ENCODE results near the gene SHD.
"Not testable (repeated sequence)": the region's sequence is repeated elsewhere in the genome, so short reads cannot be mapped to it uniquely, and the experiment has no call there.

Gene SHD

DNA sequence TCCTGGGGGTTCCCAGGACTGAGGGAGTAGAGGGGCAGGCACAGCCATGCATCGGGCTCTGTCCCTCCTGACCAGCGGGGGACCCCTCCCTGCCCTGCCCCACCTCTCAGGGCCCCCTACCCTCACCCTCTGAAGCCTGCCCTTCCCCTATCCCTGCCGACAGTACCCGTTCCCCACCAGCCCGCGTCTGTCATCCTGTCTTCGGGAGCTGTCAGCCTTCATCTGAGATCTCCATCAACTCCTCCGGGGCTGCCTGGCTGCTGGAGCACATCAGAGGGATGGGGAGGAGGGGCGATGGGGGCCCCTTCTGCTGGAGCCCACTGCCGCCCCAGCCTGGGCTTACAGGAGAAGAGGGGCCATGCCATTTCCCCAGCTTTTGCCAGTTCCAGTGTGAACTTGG lies 6.2 kb upstream of the SHD start:
- H3K79me2 ChIP-seq (ENCODE audit: insufficient read depth, low read depth): no peaks in the 10 kb centered on the region
- no peaks in the 10 kb centered on the region for H4K20me1 ChIP-seq (ENCODE audit: insufficient read depth)
- TF ChIP-seq, protein P1, sequence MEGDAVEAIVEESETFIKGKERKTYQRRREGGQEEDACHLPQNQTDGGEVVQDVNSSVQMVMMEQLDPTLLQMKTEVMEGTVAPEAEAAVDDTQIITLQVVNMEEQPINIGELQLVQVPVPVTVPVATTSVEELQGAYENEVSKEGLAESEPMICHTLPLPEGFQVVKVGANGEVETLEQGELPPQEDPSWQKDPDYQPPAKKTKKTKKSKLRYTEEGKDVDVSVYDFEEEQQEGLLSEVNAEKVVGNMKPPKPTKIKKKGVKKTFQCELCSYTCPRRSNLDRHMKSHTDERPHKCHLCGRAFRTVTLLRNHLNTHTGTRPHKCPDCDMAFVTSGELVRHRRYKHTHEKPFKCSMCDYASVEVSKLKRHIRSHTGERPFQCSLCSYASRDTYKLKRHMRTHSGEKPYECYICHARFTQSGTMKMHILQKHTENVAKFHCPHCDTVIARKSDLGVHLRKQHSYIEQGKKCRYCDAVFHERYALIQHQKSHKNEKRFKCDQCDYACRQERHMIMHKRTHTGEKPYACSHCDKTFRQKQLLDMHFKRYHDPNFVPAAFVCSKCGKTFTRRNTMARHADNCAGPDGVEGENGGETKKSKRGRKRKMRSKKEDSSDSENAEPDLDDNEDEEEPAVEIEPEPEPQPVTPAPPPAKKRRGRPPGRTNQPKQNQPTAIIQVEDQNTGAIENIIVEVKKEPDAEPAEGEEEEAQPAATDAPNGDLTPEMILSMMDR (conservative IDR thresholded peaks at IDR 0.05; ENCODE audit: low read depth, low read length): no peak
- no peaks in the 10 kb centered on the region for H3K4me1 ChIP-seq (ENCODE audit: low read depth, poor library complexity, severe bottlenecking)
- H3K27me3 ChIP-seq (ENCODE audit: insufficient read depth, low read depth): peaks cover 10% of the 10 kb centered on the region; the same call in 1 of the 2 replicates
- no peak overlapping the region for H3K9ac ChIP-seq
- no peak overlapping the region for H3K27ac ChIP-seq
- H3K4me2 ChIP-seq: no peak overlapping the region
- no peak overlapping the region for H2AFZ ChIP-seq (ENCODE audit: low read depth)
- no peaks in the 10 kb centered on the region for H3K36me3 ChIP-seq (ENCODE audit: insufficient read depth)
- H3K4me3 ChIP-seq (IDR thresholded peaks at IDR 0.05; ENCODE audit: insufficient read depth, low read depth, low read length): no peak overlapping the region

DNA sequence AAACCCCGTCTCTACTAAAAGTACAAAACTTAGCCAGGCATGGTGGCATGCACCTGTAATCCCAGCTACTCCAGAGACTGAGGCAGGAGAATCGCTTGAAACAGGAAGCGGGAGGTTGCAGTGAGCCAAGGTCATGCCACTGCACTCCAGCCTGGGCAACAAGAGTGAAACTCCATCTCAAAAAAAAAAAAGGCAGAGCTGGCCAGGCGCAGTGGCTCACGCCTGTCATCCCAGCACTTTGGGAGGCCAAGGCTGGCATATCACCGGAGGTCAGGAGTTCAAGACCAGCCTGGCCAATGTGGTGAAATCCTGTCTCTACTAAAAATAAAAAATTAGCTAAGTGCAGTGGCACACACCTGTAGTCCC lies 4.8 kb upstream of the SHD start:
- not testable (repeated sequence) for H3K79me2 ChIP-seq (ENCODE audit: insufficient read depth, low read depth); H3K27ac ChIP-seq; H3K4me1 ChIP-seq (ENCODE audit: low read depth, poor library complexity, severe bottlenecking); H3K36me3 ChIP-seq (ENCODE audit: insufficient read depth); H4K20me1 ChIP-seq (ENCODE audit: insufficient read depth); H3K9ac ChIP-seq; H3K4me3 ChIP-seq (IDR thresholded peaks at IDR 0.05; ENCODE audit: insufficient read depth, low read depth, low read length); H2AFZ ChIP-seq (ENCODE audit: low read depth); H3K4me2 ChIP-seq
- peaks cover 18% of the 10 kb centered on the region; the same call in 1 of the 2 replicates for H3K27me3 ChIP-seq (ENCODE audit: insufficient read depth, low read depth)

DNA sequence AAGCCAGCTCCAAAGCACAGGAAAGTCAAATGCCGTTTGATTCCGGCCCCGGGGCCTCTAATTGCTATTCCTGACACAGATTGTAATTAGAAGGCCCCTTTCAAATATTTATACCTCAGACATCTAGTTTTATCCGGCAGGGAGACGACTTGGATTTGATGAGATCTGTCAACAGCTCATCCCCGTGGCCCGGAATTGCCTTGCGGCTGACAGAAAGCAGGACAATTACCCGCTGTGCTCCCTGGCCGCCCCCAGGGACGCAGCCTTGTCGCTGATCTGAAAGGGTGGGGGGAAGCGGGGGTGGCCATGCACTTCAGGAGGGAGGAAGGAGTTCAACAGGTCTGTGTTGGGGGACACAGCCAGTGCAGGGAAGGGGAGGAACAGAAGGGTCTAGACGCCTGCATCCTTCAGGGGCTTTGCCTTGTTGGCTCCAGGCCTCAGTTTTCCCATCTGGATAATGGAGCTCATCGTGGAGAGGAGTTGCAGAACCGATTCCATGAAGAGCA lies 1.8 kb upstream of the SHD start:
- no peak overlapping the region for H3K4me2 ChIP-seq
- TF ChIP-seq, protein P1 (conservative IDR thresholded peaks at IDR 0.05; ENCODE audit: low read depth, low read length): no peak
- H3K27ac ChIP-seq: no peak overlapping the region
- no peak overlapping the region for H3K4me3 ChIP-seq (IDR thresholded peaks at IDR 0.05; ENCODE audit: insufficient read depth, low read depth, low read length)
- H4K20me1 ChIP-seq (ENCODE audit: insufficient read depth): no peaks in the 10 kb centered on the region
- H3K27me3 ChIP-seq (ENCODE audit: insufficient read depth, low read depth): peaks cover 42% of the 10 kb centered on the region
- H3K36me3 ChIP-seq (ENCODE audit: insufficient read depth): no peaks in the 10 kb centered on the region
- H2AFZ ChIP-seq (ENCODE audit: low read depth): no peak overlapping the region
- no peak overlapping the region for H3K9ac ChIP-seq
- no peaks in the 10 kb centered on the region for H3K4me1 ChIP-seq (ENCODE audit: low read depth, poor library complexity, severe bottlenecking)
- no peaks in the 10 kb centered on the region for H3K79me2 ChIP-seq (ENCODE audit: insufficient read depth, low read depth)

DNA sequence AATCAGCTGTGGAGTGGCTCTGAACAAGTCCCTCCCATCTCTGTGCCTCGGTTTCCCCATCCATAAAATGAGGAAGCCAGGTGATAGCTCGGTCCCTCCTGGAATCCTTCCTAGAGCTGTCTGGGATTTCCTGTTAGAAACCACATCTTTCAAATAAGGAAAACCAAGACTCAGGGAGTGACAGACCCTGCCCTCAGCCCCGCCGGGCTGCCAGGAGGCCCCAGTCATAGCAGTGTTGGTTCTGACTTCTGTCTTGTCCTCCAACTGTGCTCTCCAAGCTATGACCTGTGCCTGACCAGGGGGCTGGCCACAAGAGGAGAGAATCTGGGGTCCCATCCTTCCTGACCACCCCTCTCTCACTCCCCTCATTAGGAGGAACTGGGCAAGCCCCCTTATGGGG lies 1.1 kb upstream of the SHD start:
- Histone ChIP-seq H3K79me2 (ENCODE audit: insufficient read depth, low read depth) (no peaks in the 10 kb centered on the region), H3K27me3 (ENCODE audit: insufficient read depth, low read depth) (peaks cover 50% of the 10 kb centered on the region), H3K4me3 (IDR thresholded peaks at IDR 0.05; ENCODE audit: insufficient read depth, low read depth, low read length) (no peak overlapping the region), H3K27ac (no peak overlapping the region), H3K9ac (no peak overlapping the region), H3K36me3 (ENCODE audit: insufficient read depth) (no peaks in the 10 kb centered on the region), H3K4me2 (no peak overlapping the region), H4K20me1 (ENCODE audit: insufficient read depth) (no peaks in the 10 kb centered on the region), H2AFZ (ENCODE audit: low read depth) (no peak overlapping the region), H3K4me1 (ENCODE audit: low read depth, poor library complexity, severe bottlenecking) (no peaks in the 10 kb centered on the region)
- TF ChIP-seq, protein P1 (conservative IDR thresholded peaks at IDR 0.05; ENCODE audit: low read depth, low read length): no peak

DNA sequence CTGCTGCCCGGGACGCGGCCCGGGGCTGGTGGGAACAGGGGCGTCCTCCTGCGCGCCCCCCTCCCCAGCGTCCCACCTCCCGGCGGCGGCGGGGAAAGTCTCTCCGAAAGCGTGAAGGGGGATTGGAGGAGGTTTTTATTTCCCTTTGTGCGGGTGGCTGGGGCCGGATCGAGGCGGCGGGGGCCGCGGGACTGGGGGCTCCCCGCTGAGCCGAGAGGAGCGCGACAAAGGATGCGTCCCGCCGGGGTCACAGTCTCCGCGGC lies 132 bp downstream of the SHD start:
- Histone ChIP-seq H3K4me3 (IDR thresholded peaks at IDR 0.05; ENCODE audit: insufficient read depth, low read depth, low read length) (no peak overlapping the region), H3K27ac (no peak overlapping the region), H2AFZ (ENCODE audit: low read depth) (no peak overlapping the region), H3K79me2 (ENCODE audit: insufficient read depth, low read depth) (no peaks in the 10 kb centered on the region), H3K9ac (no peak overlapping the region), H3K4me2 (no peak overlapping the region), H3K27me3 (ENCODE audit: insufficient read depth, low read depth) (peaks cover 62% of the 10 kb centered on the region), H3K4me1 (ENCODE audit: low read depth, poor library complexity, severe bottlenecking) (no peaks in the 10 kb centered on the region), H3K36me3 (ENCODE audit: insufficient read depth) (no peaks in the 10 kb centered on the region), H4K20me1 (ENCODE audit: insufficient read depth) (no peaks in the 10 kb centered on the region)
- TF ChIP-seq, protein P1 (conservative IDR thresholded peaks at IDR 0.05; ENCODE audit: low read depth, low read length): no peak

Measured in KMS-11 (cell line).